ENCODE results near the gene IRF9. TPM values are rescaled to one million over a fixed set of nuclear protein-coding genes. Genes with fewer than 3 reads are reported as not detected.

Gene IRF9
- total RNA-seq, 4 donors from 2014 or later: 6.5 to 36.7 (median 11.9) TPM

- peak; percentile 77 to 90 for DNase-seq
- H3K4me1 ChIP-seq: peaks cover 34 to 40% of the 10 kb centered on the region in 2 donors
- in situ Hi-C loops (cut with MboI; ENCODE audit: low sequenced_read_pairs in 4 of 4): loop anchor here in 1 of 4 donors (25.0 kb wide), 1 partner anchor 819 kb away; the partner anchor contains the start of genes BCL2L2, PABPN1 and PPP1R3E
- H3K4me3 ChIP-seq: peak overlapping the region; percentile 44 to 56 (median 48)
- intact Hi-C loops (cut with DNase I; ENCODE audit: low total_unique reads): loop anchor here (1.0 kb wide), 1 partner anchor 17 kb away; the partner anchor contains the start of genes DCAF11 and NRL
- peak; percentile 79 to 89 for ATAC-seq
- peak overlapping the region; percentile 95 to 99 (median 98) for H3K27ac ChIP-seq
- TF ChIP-seq POLR2A (IDR thresholded peaks at IDR 0.05): peak in 1 of 2 donors; percentile 40
- TF ChIP-seq CTCF (IDR thresholded peaks at IDR 0.05 in 4 of 5, conservative IDR thresholded peaks at IDR 0.05 in 1 of 5): no peak
- H3K36me3 ChIP-seq: no peaks in the 10 kb centered on the region
- no peaks in the 10 kb centered on the region for H3K27me3 ChIP-seq
- H3K9me3 ChIP-seq: no peaks in the 10 kb centered on the region
These were observed 30.1 kb upstream of the IRF9 start for GRCh38 chr14:24130717-24131548.

GRCh38 chr14:24131549-24131966, 29.5 kb upstream of the IRF9 start:
- ATAC-seq (peak; percentile 27 to 58), DNase-seq (peak in 1 of 2 donors; percentile 61)
- Histone ChIP-seq H3K9me3 (no peaks in the 10 kb centered on the region), H3K4me1 (peaks cover 34 to 42% of the 10 kb centered on the region in 2 donors), H3K4me3 (peak overlapping the region; percentile 44 to 56 (median 48)), H3K36me3 (no peaks in the 10 kb centered on the region), H3K27me3 (no peaks in the 10 kb centered on the region), H3K27ac (peak overlapping the region; percentile 95 to 99 (median 98))
- in situ Hi-C loops (cut with MboI; ENCODE audit: low sequenced_read_pairs in 4 of 4): loop anchor here in 1 of 4 donors (25.0 kb wide), 1 partner anchor 819 kb away; the partner anchor contains the start of genes BCL2L2, PABPN1 and PPP1R3E
- TF ChIP-seq CTCF (IDR thresholded peaks at IDR 0.05 in 4 of 5, conservative IDR thresholded peaks at IDR 0.05 in 1 of 5) (no peak), POLR2A (IDR thresholded peaks at IDR 0.05) (no peak)
- intact Hi-C loops (cut with DNase I; ENCODE audit: low total_unique reads): loop anchor here (1.0 kb wide), 1 partner anchor 17 kb away; the partner anchor contains the start of genes DCAF11 and NRL

GRCh38 chr14:24132061-24132685, 28.9 kb upstream of the IRF9 start:
- H3K4me3 ChIP-seq: peak overlapping the region; percentile 44 to 56 (median 48)
- intact Hi-C loops (cut with DNase I; ENCODE audit: low total_unique reads) (no loop called here), in situ Hi-C loops (cut with MboI; ENCODE audit: low sequenced_read_pairs in 4 of 4) (loop anchor here in 1 of 4 donors (25.0 kb wide), 1 partner anchor 820 kb away; the partner anchor contains the start of genes BCL2L2, PABPN1 and PPP1R3E)
- H3K9me3 ChIP-seq: no peaks in the 10 kb centered on the region
- peaks cover 40 to 48% of the 10 kb centered on the region in 2 donors for H3K4me1 ChIP-seq
- ATAC-seq (peak; percentile 5 to 14), DNase-seq (peak in 1 of 2 donors; percentile 69)
- peak in 1 of 2 donors; percentile 22 for TF ChIP-seq POLR2A (IDR thresholded peaks at IDR 0.05)
- no peak for TF ChIP-seq CTCF (IDR thresholded peaks at IDR 0.05 in 4 of 5, conservative IDR thresholded peaks at IDR 0.05 in 1 of 5)
- H3K27ac ChIP-seq: peak overlapping the region; percentile 95 to 99 (median 98)
- H3K36me3 ChIP-seq: peaks cover 0 to 1% of the 10 kb centered on the region in 2 donors
- H3K27me3 ChIP-seq: no peaks in the 10 kb centered on the region

GRCh38 chr14:24132976-24133375, 28.1 kb upstream of the IRF9 start:
- ATAC-seq (no peak), DNase-seq (no peak)
- Histone ChIP-seq H3K4me1 (peaks cover 47 to 56% of the 10 kb centered on the region in 2 donors), H3K9me3 (no peaks in the 10 kb centered on the region), H3K27ac (peak overlapping the region; percentile 95 to 99 (median 98)), H3K36me3 (peaks cover 0 to 9% of the 10 kb centered on the region in 2 donors), H3K4me3 (peak overlapping the region in 1 of 4 donors; percentile 50), H3K27me3 (no peaks in the 10 kb centered on the region)
- intact Hi-C loops (cut with DNase I; ENCODE audit: low total_unique reads) (no loop called here), in situ Hi-C loops (cut with MboI; ENCODE audit: low sequenced_read_pairs in 4 of 4) (loop anchor here in 1 of 4 donors (25.0 kb wide), 1 partner anchor 821 kb away; the partner anchor contains the start of genes BCL2L2, PABPN1 and PPP1R3E)
- TF ChIP-seq CTCF (IDR thresholded peaks at IDR 0.05 in 4 of 5, conservative IDR thresholded peaks at IDR 0.05 in 1 of 5): no peak
